GM21390 (cell line): ENCODE data around the gene STRN4.

ENCODE experiments used
- ATAC-seq: cut with Tn5 transposase; IDR thresholded peaks from one replicate; pipeline ENCODE4 v1.9.1; 2021; ENCODE audit not compliant: unreplicated experiment

The STRN4 gene

GRCh38 chr19:46726971-46727501 lies 19.2 kb downstream of the STRN4 start:
- ATAC-seq = no peak

DNA sequence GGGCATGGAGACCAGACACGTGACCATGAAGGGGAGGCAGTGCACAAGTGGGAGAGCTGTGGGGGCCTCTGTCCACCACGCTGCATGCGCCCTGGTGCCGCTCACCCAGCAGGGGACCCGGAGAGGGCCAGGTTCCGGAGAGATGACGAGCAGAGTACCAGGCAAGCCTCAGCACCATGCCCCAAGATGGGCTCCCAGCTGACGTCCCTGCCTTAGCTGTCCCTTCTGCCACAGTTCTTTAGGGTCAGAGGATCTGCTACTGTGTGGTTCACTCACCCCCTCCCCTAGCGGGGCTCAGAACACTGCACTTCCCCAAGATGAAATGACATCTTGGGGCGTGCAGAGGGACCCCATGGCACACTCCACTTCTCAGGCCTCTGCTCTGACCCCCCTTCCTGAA lies 19.7 kb downstream of the STRN4 start:
- no peak for ATAC-seq

DNA sequence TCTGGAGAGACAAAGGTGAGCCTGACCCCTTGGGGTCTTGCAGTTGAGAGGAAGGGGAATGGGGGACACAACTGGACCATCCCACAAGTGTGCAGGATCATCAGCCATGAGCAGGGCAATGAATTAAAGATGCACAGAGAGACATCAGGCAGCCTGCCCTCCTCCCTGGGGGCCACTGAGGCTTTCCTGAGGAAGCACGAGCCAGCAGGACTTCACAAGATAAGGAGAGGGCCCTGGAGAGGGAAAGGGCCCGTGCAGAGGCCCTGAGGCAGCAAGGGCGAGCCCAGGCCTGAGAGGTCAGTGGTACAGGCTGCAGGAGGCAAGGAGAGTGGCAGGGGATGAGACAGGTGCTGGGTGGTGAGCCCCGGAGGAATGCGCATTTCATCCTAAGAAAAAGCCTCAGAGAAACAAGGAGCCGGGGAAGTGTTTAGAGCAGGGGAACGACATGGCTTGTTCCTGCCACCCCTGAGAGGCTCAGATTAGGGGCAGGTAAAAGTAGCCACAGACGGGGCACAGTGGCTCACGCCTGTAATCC lies 20.3 kb downstream of the STRN4 start:
- no peak for ATAC-seq

DNA sequence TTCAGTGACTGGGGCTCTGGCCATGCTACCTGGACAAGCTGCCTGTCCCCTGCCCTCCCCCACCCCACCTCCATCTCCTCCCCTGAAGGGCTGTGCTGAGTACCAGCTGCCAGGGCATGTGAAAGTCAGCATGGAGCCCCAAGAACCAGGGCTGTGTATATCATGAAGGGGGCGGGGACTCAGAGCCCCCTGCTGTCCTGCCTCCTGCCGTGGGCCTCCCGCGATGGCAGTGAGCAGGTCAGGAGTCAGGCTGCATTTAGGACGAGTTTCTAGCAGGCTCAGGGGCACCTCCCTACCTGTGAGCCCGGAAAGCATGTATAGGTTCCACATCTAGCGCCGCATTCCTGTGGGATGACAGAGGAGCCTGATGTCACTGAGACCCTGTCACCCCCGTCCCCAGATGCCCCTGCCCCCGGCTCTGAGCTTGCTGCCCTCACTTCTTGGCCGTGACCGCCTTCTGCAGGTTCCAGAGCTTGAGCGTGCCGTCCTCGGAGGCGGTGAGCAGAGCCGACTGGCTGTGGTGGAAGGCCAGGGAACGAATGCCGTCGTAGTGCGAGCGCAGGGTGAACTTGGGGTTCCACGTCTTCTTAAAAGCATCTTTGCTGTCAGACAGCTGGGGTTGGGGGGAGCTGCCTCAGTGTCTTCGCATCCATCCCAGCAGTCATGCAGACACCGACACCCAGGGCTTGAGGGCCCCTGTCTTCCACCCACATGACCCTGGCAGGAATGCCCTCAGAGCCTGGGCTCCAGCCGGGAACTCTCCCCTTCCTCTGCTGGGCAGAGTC lies 21.0 kb downstream of the STRN4 start:
- no peak for ATAC-seq

- ATAC-seq = no peak
Measured at GRCh38 chr19:46724468-46724867, 21.8 kb downstream of the STRN4 start.

DNA sequence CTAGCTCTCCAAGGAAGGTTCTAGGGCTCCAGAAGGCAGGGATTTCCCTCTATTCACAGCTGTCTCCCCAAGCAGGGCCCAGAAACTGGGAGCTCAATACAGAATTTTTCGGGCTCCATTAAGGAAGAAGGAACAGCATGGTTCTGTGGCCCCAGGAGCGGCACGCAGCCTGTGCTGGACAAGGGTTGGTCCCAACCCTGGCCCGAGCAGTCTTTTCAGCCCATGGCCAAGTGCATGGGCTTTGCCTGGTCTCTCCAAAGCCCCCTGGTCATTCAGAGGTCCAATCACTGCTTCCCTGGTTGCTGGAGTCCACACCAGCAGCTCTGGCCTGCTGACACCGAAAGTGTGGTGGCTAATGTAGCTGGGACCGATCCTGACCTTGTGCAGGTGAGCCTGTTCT lies 22.8 kb downstream of the STRN4 start:
- ATAC-seq = no peak

DNA sequence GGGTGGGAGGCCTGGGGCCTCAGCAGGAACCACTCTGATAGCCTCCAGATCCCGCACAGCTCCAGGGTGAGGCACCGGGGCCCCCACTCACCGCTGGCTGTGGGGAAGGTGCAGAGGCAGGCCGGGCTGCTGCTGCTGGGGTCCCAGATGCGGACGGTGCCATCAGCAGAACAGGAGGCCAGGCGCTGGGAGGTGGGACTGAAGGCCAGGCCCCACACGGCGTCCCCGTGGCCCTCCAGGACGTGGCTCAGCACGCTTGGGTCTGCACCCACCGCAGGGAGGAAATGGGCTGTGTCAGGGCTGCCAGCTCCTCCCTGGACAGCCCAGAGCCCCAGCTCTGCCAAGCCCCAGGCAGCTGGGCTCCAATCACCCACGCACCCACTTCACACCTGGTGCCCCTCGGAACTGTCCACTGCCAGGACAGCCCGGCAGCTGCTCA lies 23.2 kb downstream of the STRN4 start:
- no peak for ATAC-seq

GRCh38 chr19:46722421-46723022 lies 23.7 kb downstream of the STRN4 start:
- no peak for ATAC-seq

GRCh38 chr19:46722004-46722380 lies 24.3 kb downstream of the STRN4 start:
- no peak for ATAC-seq

DNA sequence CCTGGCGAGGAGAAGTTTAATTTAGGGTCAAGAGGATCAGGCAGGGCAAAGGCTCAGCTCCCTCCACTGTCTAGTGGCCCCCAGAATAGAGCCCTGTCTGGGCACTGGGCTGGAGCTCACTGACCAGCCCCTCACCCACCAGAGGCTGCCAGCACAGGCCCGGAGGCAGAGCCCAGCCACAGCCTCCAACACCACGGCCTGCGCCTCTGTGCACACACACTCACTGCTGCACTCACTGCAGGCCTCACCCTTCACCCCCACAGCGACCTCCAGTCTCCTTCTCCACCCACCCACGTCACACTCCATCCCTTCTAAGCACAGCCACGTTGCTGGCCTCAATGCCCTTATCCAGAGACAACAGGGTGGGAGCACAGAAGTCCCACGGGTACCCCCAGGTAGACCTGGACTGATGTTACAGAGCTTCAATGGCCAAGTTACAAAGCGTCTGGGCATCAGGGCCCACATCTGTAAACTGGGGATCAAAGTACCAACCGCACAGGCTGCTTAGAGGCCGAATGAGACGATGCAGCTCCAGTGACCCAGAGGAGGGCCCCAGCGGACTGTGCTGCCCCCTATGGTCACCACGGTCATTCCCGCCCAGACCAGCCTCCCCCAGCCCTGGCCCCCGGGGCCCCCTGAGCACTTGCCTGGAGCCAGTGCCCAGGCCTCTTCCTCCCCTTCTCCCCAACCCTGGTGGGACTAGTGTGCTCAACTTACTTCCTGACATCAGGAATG lies 24.8 kb downstream of the STRN4 start:
- ATAC-seq = no peak

DNA sequence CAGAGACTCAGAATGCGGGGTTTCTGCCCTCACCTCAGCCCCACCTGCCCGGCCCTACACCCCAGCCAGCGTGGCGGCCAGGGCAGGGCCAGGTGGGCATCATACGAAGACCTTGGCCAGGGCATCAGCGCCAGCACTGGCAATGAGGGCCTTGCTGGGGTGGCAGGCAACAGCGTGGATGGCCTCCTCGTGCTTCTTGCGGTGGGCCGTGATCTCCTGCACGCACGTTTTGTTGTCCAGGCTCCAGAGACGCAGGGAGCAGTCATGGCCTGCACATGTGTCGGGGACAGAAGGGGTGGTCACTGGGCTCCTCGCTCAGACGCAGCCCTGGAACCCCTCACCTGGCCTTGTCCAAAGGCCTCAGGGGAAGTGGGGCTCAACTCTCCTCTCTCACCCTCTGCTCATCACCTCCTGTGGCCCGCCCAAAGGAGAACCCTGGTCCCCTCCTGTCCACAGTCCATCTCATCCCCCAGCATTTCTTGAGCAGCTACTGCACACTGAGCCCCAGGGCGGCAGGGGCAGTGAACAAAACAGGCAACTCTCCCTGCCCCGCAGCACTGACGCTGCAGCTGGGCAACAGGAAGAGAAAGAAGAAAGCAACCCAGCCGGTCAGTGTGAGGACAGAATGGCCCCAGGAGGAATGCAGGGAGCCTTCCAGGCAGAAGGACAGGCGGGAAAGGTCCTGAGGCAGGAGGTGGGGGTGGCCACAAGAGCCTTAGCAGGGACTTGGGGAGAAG lies 25.6 kb downstream of the STRN4 start:
- no peak for ATAC-seq

DNA sequence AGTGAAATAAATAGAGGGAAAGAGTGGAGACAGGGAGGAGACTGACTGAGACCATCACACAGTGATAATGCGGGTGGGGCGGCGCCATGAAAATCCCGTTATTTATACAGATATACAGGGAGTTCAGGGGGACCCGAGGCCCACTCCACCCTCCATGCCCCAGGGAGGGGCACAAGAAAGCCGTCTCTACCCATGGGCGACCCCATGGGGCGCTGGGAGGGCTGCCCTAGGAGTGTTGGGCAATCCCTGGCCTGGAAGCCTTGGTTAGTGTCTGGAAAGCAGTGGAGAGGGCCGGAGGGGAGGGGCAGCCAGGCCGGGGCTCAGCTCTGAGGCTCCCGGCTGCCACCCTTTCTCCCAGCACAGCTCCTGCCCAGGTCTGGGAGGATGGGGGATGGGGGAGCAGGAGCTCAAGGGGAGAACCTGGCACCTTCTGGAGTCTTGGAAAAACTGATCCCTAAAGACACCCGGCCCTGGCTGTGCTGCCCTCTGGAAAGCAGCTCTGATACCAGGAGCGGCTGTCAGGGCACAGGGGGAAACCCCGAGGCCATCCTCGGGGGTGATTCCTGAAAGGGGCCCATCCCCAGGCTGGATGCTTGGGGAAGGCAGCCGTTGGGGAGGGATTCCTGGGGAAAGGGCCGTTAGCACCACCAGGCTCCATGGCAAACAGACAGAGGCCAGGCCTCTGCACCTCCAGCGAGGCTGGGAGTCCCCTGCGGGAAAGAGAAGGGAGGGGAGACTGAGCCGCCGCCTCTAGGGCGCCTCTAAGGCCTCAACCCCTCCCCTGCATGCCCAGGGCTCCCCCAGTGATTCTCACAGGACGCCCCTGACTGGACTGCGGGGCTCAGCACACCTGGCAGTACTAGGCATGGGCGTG lies 26.4 kb downstream of the STRN4 start:
- no peak for ATAC-seq

DNA sequence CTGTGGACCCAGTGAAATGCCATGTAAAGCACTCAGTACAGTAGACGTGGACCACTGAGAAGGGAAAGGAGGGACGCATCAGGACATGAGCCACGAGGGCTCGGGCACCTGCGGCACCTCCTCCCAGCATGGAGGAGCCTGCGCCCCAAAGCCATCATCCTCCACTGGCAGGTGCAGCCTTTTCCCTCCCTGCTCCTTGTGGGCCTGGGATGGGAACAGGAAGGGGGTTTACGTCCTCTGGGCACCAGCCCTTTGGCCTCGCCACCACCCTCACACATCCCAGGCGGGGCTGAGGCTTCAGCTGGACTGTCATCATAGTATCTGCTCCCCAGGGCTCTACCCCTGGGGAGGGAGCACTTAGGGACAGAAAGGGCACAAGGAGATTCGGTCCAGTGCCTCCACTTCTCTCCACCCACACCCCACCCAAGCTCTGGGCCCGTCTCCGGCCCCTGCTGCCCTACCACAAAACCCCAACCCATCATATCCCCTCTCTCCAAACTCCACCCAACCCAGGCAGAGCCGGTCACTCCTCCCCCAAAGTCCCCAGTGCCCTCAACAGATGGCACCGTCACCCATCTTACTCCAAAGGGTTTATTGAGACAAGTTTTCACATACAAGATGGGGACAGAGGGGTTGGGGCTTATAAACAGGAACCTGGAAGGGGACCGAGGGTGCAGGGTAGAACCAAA lies 27.2 kb downstream of the STRN4 start:
- ATAC-seq = no peak

GRCh38 chr19:46718157-46718933 lies 27.9 kb downstream of the STRN4 start:
- no peak for ATAC-seq

DNA sequence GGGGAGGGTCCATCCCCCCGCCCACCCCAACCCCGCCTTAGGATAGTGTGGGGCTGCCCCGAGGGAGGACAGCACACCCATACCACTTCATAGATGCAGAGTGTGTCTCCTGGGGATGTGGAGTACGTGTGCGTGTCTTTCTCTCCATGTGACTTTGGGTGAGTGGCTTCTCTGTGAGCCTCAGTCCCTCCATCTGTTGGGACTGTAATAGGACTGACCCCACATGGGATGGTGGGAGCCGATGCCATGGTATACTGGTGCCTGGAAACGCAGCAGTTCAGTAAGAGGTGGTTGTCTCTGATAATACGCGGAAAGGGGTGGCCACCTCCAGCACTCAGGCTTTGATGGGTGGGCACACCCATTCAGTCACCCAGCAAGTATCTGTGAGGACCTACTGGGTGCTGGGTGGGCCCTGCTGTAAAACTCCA lies 28.5 kb downstream of the STRN4 start:
- no peak for ATAC-seq

DNA sequence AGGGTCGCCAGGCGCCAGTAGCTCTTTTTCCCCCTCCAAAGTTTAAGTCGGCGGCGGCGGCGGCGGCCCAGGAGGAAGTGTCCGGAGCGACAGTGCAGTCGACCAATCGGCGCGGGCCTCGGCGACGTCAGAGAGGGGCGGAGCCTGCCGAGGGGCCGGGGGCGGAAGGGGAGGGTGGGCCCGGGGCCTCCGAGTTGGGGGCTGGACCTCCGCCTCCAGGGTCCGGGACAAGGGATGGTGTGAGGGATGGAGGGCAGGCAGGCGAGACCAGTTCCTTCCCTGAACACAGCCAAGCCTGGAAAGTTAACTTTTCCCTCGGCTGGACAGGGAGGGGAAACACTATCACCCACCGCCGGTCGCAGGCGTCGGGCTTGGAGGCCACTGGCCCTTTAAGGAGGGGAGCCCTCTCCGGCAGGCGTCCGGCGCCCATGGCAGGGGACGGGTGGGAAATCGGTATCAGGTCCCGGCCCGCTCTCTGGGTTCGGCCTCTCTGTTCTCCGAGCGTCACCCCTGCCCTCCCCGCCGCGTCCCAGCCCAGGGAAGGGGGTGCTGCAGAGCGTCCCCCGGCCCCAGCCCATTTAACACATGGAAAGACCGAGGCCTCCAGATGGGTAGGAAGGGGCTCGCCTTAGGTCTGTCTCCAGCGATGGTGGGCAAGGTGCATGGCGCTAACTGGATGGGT lies 29.1 kb downstream of the STRN4 start, which contains the start of gene PRKD2:
Gene PRKD2 (minus strand): TSS at position 81 of the 682 bp plus-strand sequence. CDS start 744 bp downstream, outside the sequence.
- peak; percentile 28 for ATAC-seq

- ATAC-seq = no peak
Measured at GRCh38 chr19:46716672-46717033, 29.6 kb downstream of the STRN4 start.
